GM21825 (cell line): ENCODE data around the gene PPP1R16B.

Experiments used
- ATAC-seq: cut with Tn5 transposase; IDR thresholded peaks from one replicate; pipeline ENCODE4 v1.9.1; 2021; ENCODE audit warnings: mild to moderate bottlenecking, moderate library complexity; ENCODE audit not compliant: unreplicated experiment

Gene PPP1R16B

DNA sequence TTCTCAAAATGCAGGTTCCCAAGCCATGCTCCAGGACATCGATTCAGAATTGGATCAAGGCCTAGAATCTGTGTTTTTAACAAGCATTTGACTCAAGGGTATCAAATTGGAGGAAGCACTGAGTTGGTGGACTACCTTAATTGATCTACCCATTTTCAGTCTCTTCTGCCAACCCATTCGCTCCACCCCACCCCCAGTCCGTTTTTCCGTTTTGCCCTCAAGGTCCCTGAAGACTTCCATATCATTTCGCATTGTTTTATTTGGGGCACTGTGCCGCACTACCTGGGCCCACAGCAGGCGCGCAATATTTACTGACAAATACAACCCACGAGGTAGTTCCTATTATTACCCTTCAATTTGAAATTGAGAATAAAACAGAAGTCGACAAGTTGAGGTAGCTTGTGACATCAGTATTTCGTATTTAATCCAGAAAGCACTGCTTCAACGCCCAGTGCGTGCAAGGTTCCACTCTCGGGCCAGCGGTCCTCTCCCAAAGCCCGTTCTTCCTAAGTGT is 156.1 kb downstream of the PPP1R16B start:
- no peak for ATAC-seq

GRCh38 chr20:38962044-38962927 is 156.8 kb downstream of the PPP1R16B start, which contains the start of gene DHX35:
DHX35 (plus strand) TSS chr20:38962344; CDS start chr20:38962368, 24 bp downstream.
- ATAC-seq: peak; percentile 92

DNA sequence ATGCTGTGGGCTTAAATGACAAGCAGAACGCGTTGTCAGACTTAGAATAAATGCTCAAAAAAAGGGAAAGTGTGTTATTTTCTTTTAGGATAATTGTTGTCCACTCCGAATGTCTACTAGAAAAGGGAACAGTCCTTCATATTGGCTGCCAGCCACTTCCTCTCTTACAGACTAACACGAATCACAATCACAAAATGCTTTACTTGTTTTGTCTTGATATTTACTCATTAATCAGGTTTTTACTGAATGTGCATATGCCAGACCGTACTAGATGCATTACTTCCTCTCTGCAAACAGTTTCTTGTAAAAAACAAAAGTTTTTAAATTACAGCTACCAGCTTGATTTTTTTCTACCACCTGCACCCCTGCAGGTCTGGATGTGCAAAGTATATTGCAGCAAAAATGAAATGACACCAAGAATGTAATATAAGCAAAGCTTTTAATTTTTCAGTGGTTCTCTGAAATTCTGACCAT is 157.5 kb downstream of the PPP1R16B start:
- no peak for ATAC-seq

- ATAC-seq: no peak
Measured at GRCh38 chr20:38963745-38964144, 158.2 kb downstream of the PPP1R16B start.

- ATAC-seq: no peak
Measured at GRCh38 chr20:38965264-38965663, 159.8 kb downstream of the PPP1R16B start.

GRCh38 chr20:38968090-38968489 is 162.6 kb downstream of the PPP1R16B start:
- no peak for ATAC-seq

DNA sequence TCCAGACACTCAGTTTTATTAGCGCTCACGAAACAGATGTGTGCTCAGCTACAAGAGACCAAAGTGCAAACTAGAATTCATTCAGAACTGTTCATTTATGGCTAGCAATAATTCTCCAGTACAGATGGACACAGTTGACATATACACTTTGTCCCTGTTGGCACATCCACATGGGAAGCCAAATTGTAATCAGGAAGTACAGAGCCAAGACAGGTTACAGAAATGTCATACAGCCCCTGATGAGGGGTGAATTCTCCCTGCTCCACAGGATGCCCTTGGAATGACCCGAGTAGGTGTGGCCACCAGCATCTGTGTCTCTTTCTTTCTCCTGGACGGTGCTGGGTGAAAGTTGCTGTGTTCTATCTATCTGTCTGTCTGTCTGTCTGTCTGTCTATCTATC is 164.2 kb downstream of the PPP1R16B start:
- ATAC-seq: no peak

GRCh38 chr20:38970302-38970701 is 164.8 kb downstream of the PPP1R16B start:
- ATAC-seq: no peak
